Measurements from ENCODE around the gene EPHB2.

EPHB2 gene

DNA sequence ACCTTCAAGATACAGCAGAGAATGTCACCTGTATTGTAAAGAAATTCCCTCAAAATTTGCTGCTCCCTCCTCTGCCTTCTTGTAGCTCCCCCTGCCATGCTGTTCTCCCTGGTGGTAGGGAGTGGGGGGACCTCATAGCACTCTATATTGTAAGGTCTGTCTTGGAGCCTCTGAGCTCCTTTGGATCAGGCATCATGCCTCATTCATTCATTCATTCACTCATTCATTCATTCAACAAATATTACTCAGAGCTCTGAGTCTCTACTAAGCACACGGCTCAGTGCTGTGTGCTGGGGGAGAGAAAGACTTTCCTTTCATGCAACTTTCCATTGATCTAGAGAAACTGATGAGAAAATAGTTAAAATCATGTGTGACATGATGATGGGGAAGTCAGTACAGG, 27.1 kb upstream of the EPHB2 start:
- H3K9ac ChIP-seq (ENCODE audit: insufficient read length): no peak overlapping the region
- no peak overlapping the region for H3K27ac ChIP-seq
- TF ChIP-seq FOXP2 (optimal IDR thresholded peaks at IDR 0.05; ENCODE audit: control extremely low read depth, extremely low read length, insufficient read depth) (no peak), POLR2AphosphoS5 (IDR thresholded peaks at IDR 0.05; ENCODE audit: borderline replicate concordance, low read depth, low read length) (no peak), EZH2 (IDR thresholded peaks at IDR 0.05) (no peak)
- no peak overlapping the region for H3K4me3 ChIP-seq
- no peaks in the 10 kb centered on the region for H3K9me3 ChIP-seq (ENCODE audit: low read depth, low read length)
- no peak for DNase-seq (ENCODE audit: low read depth, low spot score)
- H3K36me3 ChIP-seq (ENCODE audit: insufficient read depth, low read length): no peaks in the 10 kb centered on the region

DNA sequence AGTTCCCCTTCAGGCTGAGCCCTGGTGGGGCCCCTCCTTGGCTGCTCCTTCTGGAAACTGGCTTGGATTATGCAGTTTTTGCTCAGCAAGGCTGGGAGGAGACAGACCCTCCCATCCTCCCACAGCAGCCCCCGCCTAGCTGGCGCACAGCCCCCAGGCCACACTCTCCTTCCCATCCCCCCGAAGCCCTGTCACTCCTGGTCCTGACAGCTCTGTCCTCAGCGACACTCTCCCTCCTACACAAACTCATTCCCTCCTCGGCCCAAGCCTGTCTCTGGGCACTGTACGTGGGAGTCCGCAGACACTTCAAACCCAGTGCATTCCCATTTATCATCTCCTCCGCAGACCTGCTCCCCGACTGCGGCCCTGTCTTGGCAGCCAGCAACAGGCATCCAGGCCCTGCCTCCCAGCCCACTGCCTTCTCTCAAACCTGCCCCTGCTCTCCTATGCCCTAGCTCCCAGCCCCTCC, 25.0 kb upstream of the EPHB2 start:
- H3K27ac ChIP-seq: no peak overlapping the region
- no peak for DNase-seq (ENCODE audit: low read depth, low spot score)
- no peak for TF ChIP-seq EZH2 (IDR thresholded peaks at IDR 0.05)
- TF ChIP-seq POLR2AphosphoS5 (IDR thresholded peaks at IDR 0.05; ENCODE audit: borderline replicate concordance, low read depth, low read length): no peak
- no peak for TF ChIP-seq FOXP2 (optimal IDR thresholded peaks at IDR 0.05; ENCODE audit: control extremely low read depth, extremely low read length, insufficient read depth)
- no peaks in the 10 kb centered on the region for H3K36me3 ChIP-seq (ENCODE audit: insufficient read depth, low read length)
- no peak overlapping the region for H3K4me3 ChIP-seq
- H3K9ac ChIP-seq (ENCODE audit: insufficient read length): no peak overlapping the region
- no peaks in the 10 kb centered on the region for H3K9me3 ChIP-seq (ENCODE audit: low read depth, low read length)

DNA sequence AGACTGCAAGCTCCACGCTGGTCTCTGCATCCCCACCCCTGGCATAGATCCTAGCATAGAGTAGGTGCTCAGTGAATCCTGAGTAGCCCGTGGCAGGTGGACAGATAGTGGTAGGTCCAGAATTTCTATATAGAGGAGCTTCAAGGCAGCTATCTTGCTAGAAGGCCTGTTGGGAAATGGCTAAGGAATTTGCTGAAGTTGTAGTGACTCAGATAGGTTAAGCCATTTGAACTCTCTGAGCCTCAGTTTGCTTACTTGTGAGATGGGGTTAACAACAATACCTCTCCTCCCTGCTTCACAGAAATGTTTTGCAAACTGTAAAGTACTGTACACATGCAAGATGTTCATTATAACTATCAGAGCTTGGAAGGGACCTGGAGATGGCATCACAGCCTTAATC, 23.4 kb upstream of the EPHB2 start:
- Histone ChIP-seq H3K4me3 (no peak overlapping the region), H3K9ac (ENCODE audit: insufficient read length) (no peak overlapping the region), H3K27ac (no peak overlapping the region), H3K9me3 (ENCODE audit: low read depth, low read length) (no peaks in the 10 kb centered on the region), H3K36me3 (ENCODE audit: insufficient read depth, low read length) (no peaks in the 10 kb centered on the region)
- TF ChIP-seq POLR2AphosphoS5 (IDR thresholded peaks at IDR 0.05; ENCODE audit: borderline replicate concordance, low read depth, low read length) (no peak), EZH2 (IDR thresholded peaks at IDR 0.05) (no peak), FOXP2 (optimal IDR thresholded peaks at IDR 0.05; ENCODE audit: control extremely low read depth, extremely low read length, insufficient read depth) (no peak)
- no peak for DNase-seq (ENCODE audit: low read depth, low spot score)

DNA sequence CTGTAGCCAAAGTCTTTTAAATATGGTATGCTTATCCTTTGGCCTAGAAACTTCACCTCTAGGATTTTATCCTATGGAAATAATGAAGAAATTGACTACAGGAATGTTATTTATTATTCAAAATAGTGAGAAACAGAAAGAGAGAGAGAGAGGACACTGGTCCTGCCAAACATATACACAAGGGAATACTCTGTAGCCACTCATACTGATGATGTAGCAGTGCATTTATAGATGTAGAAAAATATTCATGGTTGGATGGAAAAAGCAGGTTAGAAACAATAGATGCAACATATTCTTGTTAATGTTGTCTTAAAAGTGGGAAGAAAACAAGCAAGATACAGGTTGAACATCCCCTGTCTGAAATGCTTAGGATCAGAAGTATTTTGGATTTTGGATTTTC, 22.2 kb upstream of the EPHB2 start:
- Histone ChIP-seq H3K4me3 (no peak overlapping the region), H3K27ac (no peak overlapping the region), H3K9me3 (ENCODE audit: low read depth, low read length) (no peaks in the 10 kb centered on the region), H3K9ac (ENCODE audit: insufficient read length) (no peak overlapping the region), H3K36me3 (ENCODE audit: insufficient read depth, low read length) (no peaks in the 10 kb centered on the region)
- no peak for DNase-seq (ENCODE audit: low read depth, low spot score)
- TF ChIP-seq FOXP2 (optimal IDR thresholded peaks at IDR 0.05; ENCODE audit: control extremely low read depth, extremely low read length, insufficient read depth) (no peak), POLR2AphosphoS5 (IDR thresholded peaks at IDR 0.05; ENCODE audit: borderline replicate concordance, low read depth, low read length) (no peak), EZH2 (IDR thresholded peaks at IDR 0.05) (no peak)

DNA sequence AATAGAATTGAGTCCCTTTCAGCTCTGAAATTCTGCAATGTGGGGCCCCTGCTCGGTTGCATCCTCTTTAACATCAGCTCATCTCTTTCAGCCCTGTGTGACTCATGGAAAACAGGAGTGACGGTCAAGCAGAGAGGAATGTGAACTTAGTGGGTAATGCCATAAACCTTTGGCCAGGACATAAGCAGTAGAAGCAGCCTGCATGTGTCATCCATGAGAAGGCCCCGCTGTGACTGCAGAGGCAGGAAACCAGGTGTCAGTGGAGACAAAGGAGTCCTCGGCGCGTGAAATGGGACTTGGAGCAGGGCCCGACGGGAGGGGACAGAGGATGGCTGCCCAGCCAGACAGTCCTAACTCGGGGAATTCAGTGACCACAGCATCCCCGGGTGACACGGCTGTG, 21.1 kb upstream of the EPHB2 start:
- no peak overlapping the region for H3K9ac ChIP-seq (ENCODE audit: insufficient read length)
- no peak overlapping the region for H3K27ac ChIP-seq

DNA sequence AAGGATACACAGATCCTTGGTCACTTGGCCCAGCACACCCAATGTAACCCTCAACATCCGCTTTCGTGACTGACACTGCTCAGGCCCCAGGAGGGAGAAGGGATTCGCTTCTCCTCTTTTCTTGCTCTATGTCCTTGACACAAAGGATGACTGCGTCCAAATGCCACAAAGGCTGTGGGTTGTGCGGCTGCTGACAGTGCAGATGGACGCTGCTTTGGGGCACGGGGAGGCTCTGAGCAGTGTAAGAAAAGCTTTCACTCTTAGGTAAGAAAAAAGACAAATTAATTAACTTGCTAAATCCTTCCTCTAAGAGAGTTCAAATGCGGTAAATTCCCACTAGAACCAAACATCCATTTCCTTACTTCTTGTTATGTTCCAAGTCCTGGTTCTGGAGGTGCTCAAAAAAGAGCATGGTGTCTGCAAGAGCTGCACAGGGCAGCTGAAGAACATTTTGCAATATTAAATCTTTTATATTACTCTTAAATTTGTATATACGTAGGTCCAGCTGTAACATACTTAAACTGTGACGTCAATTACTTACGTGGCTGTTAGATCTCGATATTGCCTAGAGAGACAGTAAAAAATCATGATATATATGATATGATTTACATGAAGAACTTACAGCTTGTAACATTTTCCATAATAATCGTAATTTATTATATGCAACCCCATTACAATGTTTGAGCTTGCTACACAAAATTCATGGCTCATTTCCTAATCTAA, 19.4 kb upstream of the EPHB2 start:
- H3K27ac ChIP-seq: no peak overlapping the region
- no peaks in the 10 kb centered on the region for H3K9me3 ChIP-seq (ENCODE audit: low read depth, low read length)
- H3K9ac ChIP-seq (ENCODE audit: insufficient read length): no peak overlapping the region
- no peak for TF ChIP-seq FOXP2 (optimal IDR thresholded peaks at IDR 0.05; ENCODE audit: control extremely low read depth, extremely low read length, insufficient read depth)
- no peak for TF ChIP-seq POLR2AphosphoS5 (IDR thresholded peaks at IDR 0.05; ENCODE audit: borderline replicate concordance, low read depth, low read length)
- TF ChIP-seq EZH2 (IDR thresholded peaks at IDR 0.05): no peak
- H3K36me3 ChIP-seq (ENCODE audit: insufficient read depth, low read length): no peaks in the 10 kb centered on the region
- DNase-seq (ENCODE audit: low read depth, low spot score): no peak
- no peak overlapping the region for H3K4me3 ChIP-seq

More for the DNA sequence above, 21.1 kb upstream of the EPHB2 start:
- H3K9me3 ChIP-seq (ENCODE audit: low read depth, low read length): no peaks in the 10 kb centered on the region
- TF ChIP-seq EZH2 (IDR thresholded peaks at IDR 0.05) (no peak), FOXP2 (optimal IDR thresholded peaks at IDR 0.05; ENCODE audit: control extremely low read depth, extremely low read length, insufficient read depth) (no peak), POLR2AphosphoS5 (IDR thresholded peaks at IDR 0.05; ENCODE audit: borderline replicate concordance, low read depth, low read length) (no peak)
- no peak overlapping the region for H3K4me3 ChIP-seq
- no peaks in the 10 kb centered on the region for H3K36me3 ChIP-seq (ENCODE audit: insufficient read depth, low read length)
- no peak for DNase-seq (ENCODE audit: low read depth, low spot score)

DNA sequence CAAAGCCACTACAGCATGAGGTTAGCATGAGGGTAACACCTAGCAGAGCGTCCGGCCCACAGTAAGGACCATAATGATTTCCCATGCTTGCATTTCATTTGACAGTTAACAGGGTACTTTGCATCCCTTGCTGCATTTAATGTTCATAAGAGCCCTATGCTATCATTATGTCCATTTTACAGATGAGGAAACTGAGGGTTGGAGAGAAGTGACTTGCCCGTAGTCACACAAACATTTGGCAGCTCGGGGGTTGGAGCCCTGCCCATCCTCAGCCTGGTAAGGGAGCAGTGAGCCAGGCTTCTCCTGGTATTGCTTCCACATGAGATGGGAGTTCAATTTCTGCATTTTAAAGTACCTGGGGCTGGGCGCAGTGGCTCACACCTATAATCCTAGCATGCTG, 16.5 kb upstream of the EPHB2 start:
- TF ChIP-seq FOXP2 (optimal IDR thresholded peaks at IDR 0.05; ENCODE audit: control extremely low read depth, extremely low read length, insufficient read depth): no peak
- TF ChIP-seq EZH2 (IDR thresholded peaks at IDR 0.05): no peak
- no peak for TF ChIP-seq POLR2AphosphoS5 (IDR thresholded peaks at IDR 0.05; ENCODE audit: borderline replicate concordance, low read depth, low read length)
- no peak overlapping the region for H3K9ac ChIP-seq (ENCODE audit: insufficient read length)

DNA sequence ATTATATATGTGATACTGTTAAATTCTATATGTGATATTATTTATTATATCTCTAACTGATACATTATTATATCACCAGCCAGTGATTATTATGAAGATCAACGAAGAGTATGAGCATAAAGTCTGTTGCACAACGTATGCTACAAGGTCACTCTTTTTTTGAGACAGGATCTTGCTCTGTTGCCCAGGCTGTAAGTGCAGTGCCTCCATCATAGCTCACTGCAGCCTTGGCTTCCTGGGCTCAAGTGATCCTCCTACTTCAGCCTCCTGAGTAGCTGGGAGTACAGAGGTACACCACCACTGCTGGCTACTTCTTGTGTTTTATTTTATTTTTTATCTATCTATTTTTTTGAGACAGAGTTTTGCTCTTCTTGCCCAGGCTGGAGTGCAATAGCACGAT, 14.0 kb upstream of the EPHB2 start:
- H3K27ac ChIP-seq: no peak overlapping the region
- TF ChIP-seq FOXP2 (optimal IDR thresholded peaks at IDR 0.05; ENCODE audit: control extremely low read depth, extremely low read length, insufficient read depth): no peak
- no peak for DNase-seq (ENCODE audit: low read depth, low spot score)

More for the DNA sequence above, 16.5 kb upstream of the EPHB2 start:
- DNase-seq (ENCODE audit: low read depth, low spot score): no peak
- H3K36me3 ChIP-seq (ENCODE audit: insufficient read depth, low read length): no peaks in the 10 kb centered on the region
- no peak overlapping the region for H3K4me3 ChIP-seq
- H3K9me3 ChIP-seq (ENCODE audit: low read depth, low read length): no peaks in the 10 kb centered on the region
- no peak overlapping the region for H3K27ac ChIP-seq

DNA sequence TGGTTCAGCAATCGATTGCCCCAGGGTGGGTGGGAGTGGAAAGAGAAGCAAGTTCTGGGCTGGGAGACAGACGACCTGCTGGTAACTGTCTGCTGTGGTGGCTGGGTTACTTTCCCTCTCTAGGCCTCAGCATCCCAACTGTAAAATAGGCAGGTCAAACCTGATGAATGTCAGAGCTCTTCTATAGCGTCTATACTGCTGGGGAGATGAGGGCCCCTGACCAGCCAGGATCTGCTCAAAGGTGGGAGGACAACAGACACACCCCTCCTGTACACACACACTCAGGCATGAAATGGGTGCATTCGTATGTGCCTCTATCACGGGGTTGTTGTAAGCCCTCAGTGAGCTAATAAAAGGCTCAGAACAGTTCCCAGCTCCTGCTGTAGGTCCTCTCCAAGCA, 12.7 kb upstream of the EPHB2 start:
- DNase-seq (ENCODE audit: low read depth, low spot score): no peak
- H3K27ac ChIP-seq: no peak overlapping the region
- no peaks in the 10 kb centered on the region for H3K9me3 ChIP-seq (ENCODE audit: low read depth, low read length)
- TF ChIP-seq POLR2AphosphoS5 (IDR thresholded peaks at IDR 0.05; ENCODE audit: borderline replicate concordance, low read depth, low read length) (no peak), EZH2 (IDR thresholded peaks at IDR 0.05) (no peak), FOXP2 (optimal IDR thresholded peaks at IDR 0.05; ENCODE audit: control extremely low read depth, extremely low read length, insufficient read depth) (no peak)
- H3K4me3 ChIP-seq: no peak overlapping the region
- no peaks in the 10 kb centered on the region for H3K36me3 ChIP-seq (ENCODE audit: insufficient read depth, low read length)
- H3K9ac ChIP-seq (ENCODE audit: insufficient read length): no peak overlapping the region

More for the DNA sequence above, 14.0 kb upstream of the EPHB2 start:
- H3K4me3 ChIP-seq: no peak overlapping the region
- H3K9me3 ChIP-seq (ENCODE audit: low read depth, low read length): no peaks in the 10 kb centered on the region
- no peak overlapping the region for H3K9ac ChIP-seq (ENCODE audit: insufficient read length)
- H3K36me3 ChIP-seq (ENCODE audit: insufficient read depth, low read length): no peaks in the 10 kb centered on the region

All from SK-N-MC (cell line).